PC-9 (cell line): ENCODE measurements around the gene TSPAN18. TPM values are rescaled to one million over a fixed set of nuclear protein-coding genes. Genes with fewer than 3 reads are reported as not detected.

Experiments used
- BruUV-seq: library from RNA; stranded (reverse); fragments of 400-500 nt; replicated peaks from 2 replicates; lab custom pipeline; 2021; lab: Mats Ljungman, UMichigan
- CTCF ChIA-PET: fragments of 300-600 bp; sonication (Branson Sonifier 250); formaldehyde crosslinking; loops from one replicate; lab custom pipeline; 2022; ENCODE audit warnings: antibody characterized with exemption; lab: Charles Lee
- POLR2A ChIA-PET: fragments of 300-600 bp; sonication (Branson Sonifier 250); formaldehyde crosslinking; loops from one replicate; lab custom pipeline; 2022; ENCODE audit warnings: antibody characterized with exemption; ENCODE audit not compliant: unreplicated experiment; lab: Charles Lee
- DNase-seq, 2 experiments: peaks; one replicate each; pipeline versions ENCODE4 v3.0.0 to v3.0.0-alpha.2; 2015 to 2022; ENCODE audit warnings: mixed read lengths in 1 of 2
- H2AFZ ChIP-seq: fragments of 200-600 bp; sonication (generic); 2 replicates; pipeline ENCODE4 v1.8.1; 2017; ENCODE audit warnings: antibody characterized with exemption
- H3F3A ChIP-seq: fragments of 200-600 bp; sonication (generic); 2 replicates; pipeline ENCODE4 v1.8.1; 2017; ENCODE audit warnings: antibody characterized with exemption, mild to moderate bottlenecking, low read depth; ENCODE audit not compliant: insufficient read depth
- H3K27ac ChIP-seq: fragments of 200-600 bp; sonication (generic); 2 replicates; pipeline ENCODE4 v1.6.1; 2016; ENCODE audit warnings: mixed run types
- H3K27me3 ChIP-seq: fragments of 200-600 bp; sonication (generic); 2 replicates; pipeline ENCODE4 v1.6.1; 2016; ENCODE audit warnings: low read depth, mixed run types; ENCODE audit not compliant: insufficient read depth
- H3K36me3 ChIP-seq: fragments of 200-600 bp; sonication (generic); 2 replicates; pipeline ENCODE4 v1.6.1; 2016; ENCODE audit warnings: low read depth, mixed run types
- H3K4me1 ChIP-seq: fragments of 200-600 bp; sonication (generic); replicated peaks from 2 replicates; pipeline ENCODE4 v1.6.1; 2016; ENCODE audit warnings: mixed run types; ENCODE audit not compliant: insufficient read depth
- H3K4me2 ChIP-seq: fragments of 200-600 bp; sonication (generic); 2 replicates; pipeline ENCODE4 v1.6.1; 2017; ENCODE audit warnings: mixed run types
- H3K4me3 ChIP-seq: fragments of 200-600 bp; sonication (generic); 2 replicates; pipeline ENCODE4 v1.6.1; 2016; ENCODE audit warnings: mixed run types
- H3K79me2 ChIP-seq: fragments of 200-600 bp; sonication (generic); 2 replicates; pipeline ENCODE4 v1.6.1; 2017; ENCODE audit warnings: low read depth, mixed run types
- H3K9me2 ChIP-seq: fragments of 200-600 bp; sonication (generic); 2 replicates; pipeline ENCODE4 v1.8.1; 2017; ENCODE audit warnings: mild to moderate bottlenecking; ENCODE audit not compliant: insufficient read depth
- H3K9me3 ChIP-seq: fragments of 200-600 bp; sonication (generic); 2 replicates; pipeline ENCODE4 v1.8.1; 2016; ENCODE audit warnings: low read depth; ENCODE audit not compliant: insufficient read depth
- H4K20me1 ChIP-seq: fragments of 200-600 bp; sonication (generic); 2 replicates; pipeline ENCODE4 v1.8.1; 2017; ENCODE audit not compliant: insufficient read depth
- CTCF ChIP-seq: fragments of 200-600 bp; sonication (generic); conservative IDR thresholded peaks from 2 replicates; pipeline ENCODE4 v1.6.1; 2017; ENCODE audit warnings: mixed run types, antibody characterized with exemption, mild to moderate bottlenecking, moderate library complexity
- EZH2 ChIP-seq: fragments of 200-600 bp; sonication (generic); IDR thresholded peaks from 2 replicates; pipeline ENCODE4 v1.8.0; 2017; ENCODE audit warnings: antibody characterized with exemption, low read depth
- intact Hi-C: fragments of 100-400 bp; cut with micrococcal nuclease; formaldehyde crosslinking; loops from one replicate; pipeline ENCODE4 v1.10.0; 2022; ENCODE audit not compliant: unreplicated experiment
- total RNA-seq: library from RNA; stranded (reverse); gene quantifications from 2 replicates; pipeline ENCODE4 v1.2.3, GENCODE V29; 2021

TSPAN18 gene
- total RNA-seq, 1 experiment from 2014 or later = not detected

- Histone ChIP-seq H2AFZ (no peak overlapping the region), H3K27ac (no peak overlapping the region), H4K20me1 (no peaks in the 10 kb centered on the region), H3K4me2 (no peak overlapping the region), H3K27me3 (peaks cover 37% of the 10 kb centered on the region), H3F3A (no peaks in the 10 kb centered on the region), H3K36me3 (no peaks in the 10 kb centered on the region), H3K4me1 (no peaks in the 10 kb centered on the region), H3K9me3 (no peaks in the 10 kb centered on the region), H3K4me3 (no peak overlapping the region), H3K9me2 (no peaks in the 10 kb centered on the region), H3K79me2 (no peaks in the 10 kb centered on the region)
- BruUV-seq = no TSS peak
- intact Hi-C loops = no loop called here
- ChIA-PET POLR2A (no interaction called here), CTCF (no interaction called here)
- TF ChIP-seq CTCF = no peak
- no peak for TF ChIP-seq EZH2
- DNase-seq = no peak
Measured at GRCh38 chr11:44782478-44782877, 55.7 kb downstream of the TSPAN18 start.

GRCh38 chr11:44784436-44784760, 57.6 kb downstream of the TSPAN18 start:
- no peaks in the 10 kb centered on the region for H4K20me1 ChIP-seq
- no TSS peak for BruUV-seq
- H3K27ac ChIP-seq = no peak overlapping the region
- TF ChIP-seq EZH2 = no peak
- TF ChIP-seq CTCF = no peak
- ChIA-PET POLR2A (no interaction called here), CTCF (no interaction called here)
- no peaks in the 10 kb centered on the region for H3K9me3 ChIP-seq
- H3K4me2 ChIP-seq = no peak overlapping the region
- no peak overlapping the region for H2AFZ ChIP-seq
- no peak overlapping the region for H3K4me3 ChIP-seq
- peaks cover 56% of the 10 kb centered on the region for H3K27me3 ChIP-seq
- no peaks in the 10 kb centered on the region for H3K79me2 ChIP-seq
- H3F3A ChIP-seq = no peaks in the 10 kb centered on the region
- intact Hi-C loops = no loop called here
- no peaks in the 10 kb centered on the region for H3K36me3 ChIP-seq
- no peaks in the 10 kb centered on the region for H3K9me2 ChIP-seq
- no peaks in the 10 kb centered on the region for H3K4me1 ChIP-seq
- DNase-seq = no peak

GRCh38 chr11:44784851-44785250, 58.1 kb downstream of the TSPAN18 start:
- H3K9me2 ChIP-seq = no peaks in the 10 kb centered on the region
- intact Hi-C loops = no loop called here
- no peak overlapping the region for H3K27ac ChIP-seq
- ChIA-PET CTCF (interaction anchor here (0.5 kb wide), 1 partner anchor 499 kb away, joined by 3 read pairs; no protein-coding TSS in a partner anchor), POLR2A (no interaction called here)
- H3K36me3 ChIP-seq = no peaks in the 10 kb centered on the region
- H3K4me2 ChIP-seq = no peak overlapping the region
- TF ChIP-seq EZH2 (no peak), CTCF (no peak)
- DNase-seq = no peak
- H3K9me3 ChIP-seq = no peaks in the 10 kb centered on the region
- H3K4me3 ChIP-seq = no peak overlapping the region
- peaks cover 60% of the 10 kb centered on the region for H3K27me3 ChIP-seq
- no peaks in the 10 kb centered on the region for H3F3A ChIP-seq
- no peaks in the 10 kb centered on the region for H4K20me1 ChIP-seq
- BruUV-seq = no TSS peak
- no peak overlapping the region for H2AFZ ChIP-seq
- H3K4me1 ChIP-seq = no peaks in the 10 kb centered on the region
- H3K79me2 ChIP-seq = no peaks in the 10 kb centered on the region
